HG03575 (cell line): ENCODE data around the gene LASP1NB.
"Not testable (repeated sequence)": the region's sequence is repeated elsewhere in the genome, so short reads cannot be mapped to it uniquely, and the experiment has no call there.

Experiments used
- ATAC-seq: cut with Tn5 transposase; IDR thresholded peaks from one replicate; pipeline ENCODE4 v1.9.1; 2021; ENCODE audit not compliant: unreplicated experiment, insufficient number of reproducible peaks, low FRiP score; ENCODE audit errors: extremely low read depth

LASP1NB gene

GRCh38 chr17:38914741-38915638 is 10.4 kb upstream of the LASP1NB start:
- no peak for ATAC-seq

GRCh38 chr17:38915639-38915995 is 9.8 kb upstream of the LASP1NB start:
- no peak for ATAC-seq

DNA sequence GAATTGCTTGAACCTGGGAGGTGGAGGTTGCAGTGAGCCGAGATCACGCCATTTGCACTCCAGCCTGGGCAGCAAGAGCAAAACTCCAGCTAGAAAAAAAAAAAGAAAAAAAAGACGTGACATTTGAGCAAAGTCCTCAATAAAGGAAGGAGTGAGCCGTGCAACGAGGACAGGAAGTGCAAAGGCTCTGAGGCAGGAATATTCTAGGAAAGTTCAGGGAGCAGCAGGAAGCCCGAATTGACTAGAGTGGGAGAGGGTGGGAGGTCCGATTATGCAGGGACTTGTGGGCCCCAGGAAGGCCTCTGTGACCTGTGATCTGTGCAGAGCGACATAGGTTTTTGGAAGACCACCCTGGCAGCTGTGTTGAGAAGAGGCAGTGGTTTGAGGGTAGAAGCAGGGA is 8.6 kb upstream of the LASP1NB start:
- ATAC-seq: no peak

DNA sequence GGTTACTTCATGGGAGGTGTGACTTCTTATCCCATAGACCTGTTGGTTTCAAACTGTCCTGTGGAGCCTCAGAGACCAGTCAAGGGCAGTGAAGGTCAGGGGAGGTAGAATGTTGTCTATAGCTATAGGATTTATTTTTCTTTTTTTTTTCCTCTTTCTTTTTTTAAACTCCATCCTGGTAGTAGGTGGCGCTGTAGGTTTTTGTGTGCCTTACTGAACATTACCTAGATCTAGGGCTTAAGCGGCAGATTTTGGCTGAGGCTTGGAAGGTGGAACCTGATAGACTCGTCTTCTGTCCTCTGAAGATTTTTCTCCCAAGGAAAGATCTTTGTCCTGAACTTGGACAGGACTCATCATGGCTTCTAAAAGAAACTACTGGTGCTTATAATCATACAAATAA is 8.2 kb upstream of the LASP1NB start:
- no peak for ATAC-seq

GRCh38 chr17:38918129-38918913 is 7.1 kb upstream of the LASP1NB start:
- ATAC-seq: no peak

GRCh38 chr17:38918916-38919315 is 6.5 kb upstream of the LASP1NB start:
- ATAC-seq: no peak

DNA sequence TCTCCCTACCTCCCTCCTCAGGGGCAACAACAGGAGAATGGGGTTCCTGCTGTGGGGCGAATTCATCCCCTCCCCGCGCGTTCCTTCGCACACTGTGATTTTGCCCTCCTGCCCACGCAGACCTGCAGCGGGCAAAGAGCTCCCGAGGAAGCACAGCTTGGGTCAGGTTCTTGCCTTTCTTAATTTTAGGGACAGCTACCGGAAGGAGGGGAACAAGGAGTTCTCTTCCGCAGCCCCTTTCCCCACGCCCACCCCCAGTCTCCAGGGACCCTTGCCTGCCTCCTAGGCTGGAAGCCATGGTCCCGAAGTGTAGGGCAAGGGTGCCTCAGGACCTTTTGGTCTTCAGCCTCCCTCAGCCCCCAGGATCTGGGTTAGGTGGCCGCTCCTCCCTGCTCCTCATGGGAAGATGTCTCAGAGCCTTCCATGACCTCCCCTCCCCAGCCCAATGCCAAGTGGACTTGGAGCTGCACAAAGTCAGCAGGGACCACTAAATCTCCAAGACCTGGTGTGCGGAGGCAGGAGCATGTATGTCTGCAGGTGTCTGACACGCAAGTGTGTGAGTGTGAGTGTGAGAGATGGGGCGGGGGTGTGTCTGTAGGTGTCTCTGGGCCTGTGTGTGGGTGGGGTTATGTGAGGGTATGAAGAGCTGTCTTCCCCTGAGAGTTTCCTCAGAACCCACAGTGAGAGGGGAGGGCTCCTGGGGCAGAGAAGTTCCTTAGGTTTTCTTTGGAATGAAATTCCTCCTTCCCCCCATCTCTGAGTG is 5.9 kb upstream of the LASP1NB start:
- ATAC-seq: no peak

DNA sequence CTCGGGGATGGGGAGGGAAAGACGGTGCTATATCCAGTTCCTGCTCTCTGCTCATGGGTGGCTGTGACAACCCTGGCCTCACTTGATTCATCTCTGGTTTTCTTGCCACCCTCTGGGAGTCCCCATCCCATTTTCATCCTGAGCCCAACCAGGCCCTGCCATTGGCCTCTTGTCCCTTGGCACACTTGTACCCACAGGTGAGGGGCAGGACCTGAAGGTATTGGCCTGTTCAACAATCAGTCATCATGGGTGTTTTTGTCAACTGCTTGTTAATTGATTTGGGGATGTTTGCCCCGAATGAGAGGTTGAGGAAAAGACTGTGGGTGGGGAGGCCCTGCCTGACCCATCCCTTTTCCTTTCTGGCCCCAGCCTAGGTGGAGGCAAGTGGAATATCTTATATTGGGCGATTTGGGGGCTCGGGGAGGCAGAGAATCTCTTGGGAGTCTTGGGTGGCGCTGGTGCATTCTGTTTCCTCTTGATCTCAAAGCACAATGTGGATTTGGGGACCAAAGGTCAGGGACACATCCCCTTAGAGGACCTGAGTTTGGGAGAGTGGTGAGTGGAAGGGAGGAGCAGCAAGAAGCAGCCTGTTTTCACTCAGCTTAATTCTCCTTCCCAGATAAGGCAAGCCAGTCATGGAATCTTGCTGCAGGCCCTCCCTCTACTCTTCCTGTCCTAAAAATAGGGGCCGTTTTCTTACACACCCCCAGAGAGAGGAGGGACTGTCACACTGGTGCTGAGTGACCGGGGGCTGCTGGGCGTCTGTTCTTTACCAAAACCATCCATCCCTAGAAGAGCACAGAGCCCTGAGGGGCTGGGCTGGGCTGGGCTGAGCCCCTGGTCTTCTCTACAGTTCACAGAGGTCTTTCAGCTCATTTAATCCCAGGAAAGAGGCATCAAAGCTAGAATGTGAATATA is 4.8 kb upstream of the LASP1NB start:
- ATAC-seq: no peak

- ATAC-seq: no peak
Measured at GRCh38 chr17:38921756-38922411, 3.5 kb upstream of the LASP1NB start.

DNA sequence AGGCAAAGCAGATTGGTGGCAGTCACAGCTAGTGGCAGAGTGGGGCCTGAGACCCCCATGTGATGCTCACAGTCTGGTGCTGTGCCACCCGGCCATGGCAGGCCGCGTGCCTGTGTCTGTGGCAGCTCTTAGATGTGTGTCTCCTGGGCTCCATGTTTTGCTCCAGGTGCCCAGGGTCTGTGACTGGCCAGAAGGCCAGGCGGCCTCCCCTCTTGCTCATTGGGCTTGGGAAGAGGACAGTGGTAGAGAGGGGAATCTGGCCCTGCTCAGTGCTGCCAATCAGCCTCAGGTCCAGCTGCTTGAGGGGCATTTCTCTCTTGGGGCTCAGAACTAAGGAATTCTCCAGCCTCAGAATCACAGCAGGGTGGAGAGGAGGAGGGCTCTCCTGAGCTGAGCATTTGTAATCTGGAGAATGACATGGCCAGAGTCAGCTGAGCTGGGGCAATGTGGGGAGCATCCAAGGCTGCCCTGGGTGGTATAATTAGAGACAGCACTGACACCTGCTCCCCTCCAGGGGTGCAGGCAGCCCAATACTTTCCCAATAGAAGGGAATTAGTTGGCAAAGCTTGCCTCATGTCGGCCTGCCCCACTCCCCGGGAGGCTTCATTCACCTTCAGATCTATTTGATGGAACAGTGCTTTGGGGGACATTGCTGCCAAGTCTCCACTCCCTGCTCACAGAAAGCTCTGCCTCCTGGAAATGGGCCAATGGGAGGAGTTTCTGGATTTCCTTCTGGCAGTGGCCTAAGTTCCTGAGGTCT is 2.7 kb upstream of the LASP1NB start:
- ATAC-seq: no peak

GRCh38 chr17:38926293-38927070 is 1.1 kb downstream of the LASP1NB start:
- ATAC-seq: no peak

DNA sequence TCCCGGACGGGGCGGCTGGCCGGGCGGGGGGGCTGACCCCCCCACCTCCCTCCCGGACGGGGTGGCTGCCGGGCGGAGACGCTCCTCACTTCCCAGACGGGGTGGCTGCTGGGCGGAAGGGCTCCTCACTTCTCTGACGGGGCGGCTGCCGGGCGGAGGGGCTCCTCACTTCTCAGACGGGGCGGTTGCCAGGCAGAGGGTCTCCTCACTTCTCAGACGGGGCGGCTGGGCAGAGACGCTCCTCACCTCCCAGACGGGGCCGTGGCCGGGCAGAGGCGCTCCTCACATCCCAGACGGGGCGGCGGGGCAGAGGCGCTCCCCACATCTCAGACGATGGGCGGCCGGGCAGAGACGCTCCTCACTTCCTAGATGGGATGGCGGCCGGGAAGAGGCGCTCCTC is 5.4 kb downstream of the LASP1NB start:
- ATAC-seq: not testable (repeated sequence)

DNA sequence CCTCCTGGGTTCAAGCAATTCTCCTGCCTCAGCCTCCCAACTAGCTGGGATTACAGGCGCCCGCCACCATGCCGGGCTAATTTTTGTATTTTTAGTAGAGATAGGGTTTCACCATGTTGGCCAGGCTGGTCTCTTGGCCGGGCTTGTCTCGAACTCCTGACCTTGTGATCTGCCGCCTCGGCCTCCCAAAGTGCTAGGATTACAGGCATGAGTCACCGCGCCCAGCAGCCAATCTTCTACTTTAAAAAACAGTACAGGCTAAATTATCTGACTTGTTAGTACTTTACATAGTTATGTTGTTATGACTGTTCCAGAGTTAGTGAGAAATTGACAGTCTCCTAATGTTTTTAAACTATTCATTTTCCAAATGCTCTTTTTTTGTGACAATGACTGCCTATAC is 8.5 kb downstream of the LASP1NB start:
- ATAC-seq: not testable (repeated sequence)

GRCh38 chr17:38939987-38940386 is 14.6 kb downstream of the LASP1NB start:
- ATAC-seq: no peak

DNA sequence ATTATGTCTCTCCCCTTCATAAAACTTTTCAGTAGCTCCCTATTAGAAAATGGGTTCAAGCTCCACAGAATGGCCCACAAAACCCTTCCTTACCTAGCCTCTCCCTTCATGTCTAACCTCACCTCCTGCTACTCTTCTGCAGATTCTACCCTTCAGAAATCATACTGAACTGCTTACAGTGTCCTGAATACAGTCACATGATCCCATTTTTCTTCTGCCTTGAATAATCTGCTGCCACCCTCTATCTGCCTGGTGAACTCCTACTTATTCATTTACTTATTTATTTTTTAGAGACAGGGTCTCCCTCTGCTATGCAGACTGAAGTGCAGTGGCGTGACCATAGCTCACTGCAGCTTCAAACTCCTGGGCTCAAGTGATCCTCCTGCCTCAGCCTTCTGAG is 15.0 kb downstream of the LASP1NB start:
- ATAC-seq: no peak

- ATAC-seq: no peak
Measured at GRCh38 chr17:38942696-38943334, 17.4 kb downstream of the LASP1NB start.
